HTERT RPE-1 (cell line): ENCODE data around the gene SLC12A1.
"Not testable (repeated sequence)": the region's sequence is repeated elsewhere in the genome, so short reads cannot be mapped to it uniquely, and the experiment has no call there.

ENCODE experiments used
- in situ Hi-C: fragments of 300-500 bp; cut with MboI; formaldehyde crosslinking; loops from 4 replicates; pipeline ENCODE4 v1.14.3; 2020; ENCODE audit warnings: low sequenced_read_pairs

SLC12A1 gene

DNA sequence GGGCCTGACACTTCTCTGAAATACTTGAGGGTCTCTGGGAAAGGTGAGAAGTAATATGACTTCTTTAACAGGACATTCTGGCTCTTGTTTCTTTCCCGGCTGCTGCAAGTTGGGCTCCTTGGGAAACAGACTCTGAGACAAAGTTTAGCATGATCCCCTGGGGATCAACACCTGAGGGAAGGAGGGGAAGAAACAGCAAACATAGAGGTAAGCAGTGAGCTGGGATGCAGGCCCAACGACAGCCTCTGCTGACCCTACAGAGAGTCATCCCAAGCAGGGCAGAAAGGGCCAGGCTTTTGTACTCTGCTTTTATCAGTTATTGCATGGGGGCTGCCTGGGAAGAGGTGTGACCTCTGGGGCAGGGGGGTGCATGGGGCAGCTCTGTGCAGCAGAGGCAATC lies 98.3 kb downstream of the SLC12A1 start:
- in situ Hi-C loops = no loop called here

DNA sequence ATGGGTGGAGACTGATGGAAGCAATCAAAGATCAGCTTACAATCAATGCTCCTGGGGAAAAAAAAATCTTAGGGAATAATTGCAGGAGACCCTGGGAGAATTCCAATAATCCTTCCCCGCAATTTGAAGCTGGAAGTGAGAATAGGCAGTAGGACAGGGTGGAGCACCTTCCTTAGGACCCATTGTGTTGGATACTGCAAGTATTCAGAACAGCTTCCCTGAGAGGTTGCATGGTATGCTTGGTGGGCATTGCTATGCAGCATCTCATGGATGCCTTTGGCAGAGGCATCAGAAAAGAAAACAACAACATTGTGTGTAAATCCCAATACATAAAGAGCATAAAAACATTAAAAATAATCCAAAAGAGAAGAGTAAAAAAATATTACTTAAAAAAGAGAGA lies 100.5 kb downstream of the SLC12A1 start:
- in situ Hi-C loops = no loop called here

DNA sequence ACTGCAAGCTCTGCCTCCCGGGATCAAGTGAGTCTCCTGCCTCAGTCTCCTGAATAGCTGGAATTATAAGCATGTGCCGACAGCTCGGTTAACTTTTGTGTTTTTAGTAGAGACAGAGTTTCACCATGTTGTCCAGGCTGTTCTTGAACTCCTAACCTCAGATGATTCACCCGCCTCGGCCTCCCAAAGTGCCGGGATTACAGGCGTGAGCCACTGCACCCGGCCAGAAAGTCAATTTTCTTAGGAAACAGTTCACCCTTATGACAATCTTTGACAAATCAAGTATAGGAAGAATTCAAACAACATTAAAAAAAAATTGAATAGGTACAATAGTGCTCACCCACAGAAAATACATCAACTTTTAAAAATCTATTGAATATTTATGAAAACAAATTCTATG lies 101.5 kb downstream of the SLC12A1 start:
- in situ Hi-C loops = no loop called here

DNA sequence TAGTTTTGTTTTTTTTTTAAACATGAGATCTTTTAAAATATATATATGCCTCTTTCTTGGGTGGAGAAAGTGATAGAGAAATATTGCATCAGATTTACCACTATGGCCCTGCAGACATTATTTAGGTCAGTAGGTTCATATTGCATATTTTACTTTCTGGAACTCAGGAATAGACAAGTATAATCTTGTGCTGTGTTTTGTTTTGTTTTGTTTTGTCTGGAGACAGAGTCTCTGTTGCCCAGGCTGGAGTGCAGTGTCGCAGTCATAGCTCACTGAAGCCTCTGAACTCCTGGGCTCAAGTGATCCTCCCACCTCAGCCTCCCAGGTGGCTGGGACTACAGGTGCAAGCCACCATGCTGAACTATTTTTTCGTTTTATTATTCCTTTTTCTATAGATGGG lies 103.6 kb downstream of the SLC12A1 start:
- in situ Hi-C loops = no loop called here

DNA sequence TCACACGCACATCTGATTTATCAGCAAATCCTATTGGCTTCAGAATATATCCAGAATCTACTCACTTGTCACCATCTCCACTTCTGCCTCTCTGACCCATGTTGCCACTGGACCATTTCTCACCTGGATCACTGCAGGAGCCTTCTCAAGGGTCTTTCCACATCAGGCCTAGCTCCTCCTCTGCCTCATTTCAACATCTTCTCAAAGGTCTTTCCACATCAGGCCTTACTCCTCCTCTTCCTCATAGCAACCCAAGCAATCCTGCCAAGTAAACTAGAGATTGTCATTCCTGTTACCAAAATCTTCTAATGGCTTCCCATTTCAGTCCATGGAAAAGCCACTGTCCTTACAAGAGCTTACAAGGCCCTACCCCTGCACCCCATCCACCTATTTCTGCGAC lies 107.1 kb downstream of the SLC12A1 start:
- in situ Hi-C loops = no loop called here

DNA sequence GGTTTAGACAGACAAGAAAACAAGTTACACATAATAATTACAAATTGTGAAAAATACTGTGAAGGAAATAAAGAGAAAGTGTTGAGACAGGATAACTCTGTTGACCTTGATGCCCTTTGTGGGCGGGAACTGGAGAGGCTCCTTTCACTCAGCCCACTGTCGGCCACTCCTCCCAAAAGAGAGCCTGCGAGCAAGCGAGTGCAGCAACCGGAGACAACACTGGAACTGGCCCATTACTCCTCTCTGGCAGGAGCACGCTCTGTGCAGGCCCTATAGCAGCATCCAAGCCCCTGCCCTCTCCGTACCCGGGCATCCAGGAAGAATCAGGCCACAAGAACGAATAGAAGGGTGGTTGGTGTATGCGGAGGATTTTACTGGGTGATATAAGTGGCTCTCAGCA lies 108.9 kb downstream of the SLC12A1 start:
- in situ Hi-C loops = no loop called here

DNA sequence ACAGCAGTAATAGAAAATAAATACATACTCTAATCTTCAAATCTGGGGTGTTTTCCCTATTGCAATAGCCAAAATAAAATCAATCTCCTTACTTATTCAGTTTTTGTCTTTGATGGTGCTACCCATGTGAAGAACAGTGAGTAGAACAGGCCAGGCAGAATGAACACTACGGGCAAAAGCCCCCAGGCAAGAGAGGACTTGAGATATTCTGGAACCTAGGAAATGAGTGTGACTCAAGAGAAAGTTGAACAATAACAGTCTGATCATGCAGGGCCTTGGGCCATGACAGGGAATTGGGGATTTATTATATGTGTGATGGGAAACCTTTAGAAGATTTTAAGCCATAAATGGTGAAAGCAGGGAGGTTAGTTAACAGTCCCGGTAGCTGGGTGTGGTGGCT lies 111.1 kb downstream of the SLC12A1 start:
- in situ Hi-C loops = no loop called here

DNA sequence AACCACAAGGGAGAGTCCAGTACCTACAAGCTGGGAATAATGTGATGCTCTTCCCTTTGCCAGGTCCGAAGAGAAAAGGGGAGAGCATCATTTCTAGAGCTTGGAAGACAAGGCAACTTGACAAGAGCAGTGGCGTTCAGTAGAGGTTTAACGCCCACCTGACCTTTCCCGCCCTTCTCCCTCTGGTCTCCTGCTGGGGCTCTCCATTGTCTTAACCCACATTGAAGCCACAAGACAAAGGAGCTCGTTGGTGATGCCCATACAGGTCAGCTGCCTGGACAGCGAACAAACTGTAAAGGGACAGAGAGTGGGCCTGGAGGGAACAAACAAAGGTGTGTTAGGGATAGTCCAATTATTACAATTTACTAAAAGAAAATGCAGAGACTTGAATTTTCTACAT lies 112.0 kb downstream of the SLC12A1 start:
- in situ Hi-C loops = no loop called here

DNA sequence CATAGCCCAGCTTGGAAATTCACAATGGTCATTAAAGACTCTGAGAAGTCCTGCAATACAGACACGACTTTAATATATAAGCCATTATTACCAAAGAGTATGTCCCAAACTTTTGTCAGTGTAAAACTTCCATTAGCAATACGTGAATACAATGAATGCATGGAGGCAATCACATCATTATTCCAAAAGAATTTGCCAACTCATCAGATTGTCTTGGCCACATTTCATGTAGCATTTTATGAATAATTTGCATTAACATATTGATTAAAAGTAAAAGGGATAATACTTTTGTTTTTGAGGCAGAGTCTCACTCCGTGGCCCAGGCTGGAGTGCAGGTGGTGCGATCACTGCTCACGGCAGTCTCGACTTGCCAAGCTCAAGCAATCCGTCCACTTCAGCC lies 117.2 kb downstream of the SLC12A1 start:
- in situ Hi-C loops = no loop called here

DNA sequence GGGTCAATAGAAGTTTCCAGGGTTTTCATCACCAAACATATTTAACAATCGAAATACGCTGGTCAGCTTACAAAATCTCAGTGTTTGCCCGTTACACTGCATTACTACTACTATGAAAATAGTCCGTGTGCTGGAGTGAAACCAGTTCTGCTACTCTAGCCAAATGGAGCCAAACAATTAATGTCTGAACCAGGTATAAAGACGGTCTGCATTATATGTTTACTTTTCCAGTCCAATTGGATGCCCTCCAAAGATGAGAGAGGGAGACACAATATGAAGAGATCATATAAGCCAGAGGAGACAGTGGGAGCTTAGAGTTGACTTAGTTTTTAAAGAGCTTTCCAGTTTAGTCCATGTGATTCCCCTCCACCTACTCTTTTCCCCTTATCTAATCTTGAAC lies 118.8 kb downstream of the SLC12A1 start:
- in situ Hi-C loops = no loop called here

DNA sequence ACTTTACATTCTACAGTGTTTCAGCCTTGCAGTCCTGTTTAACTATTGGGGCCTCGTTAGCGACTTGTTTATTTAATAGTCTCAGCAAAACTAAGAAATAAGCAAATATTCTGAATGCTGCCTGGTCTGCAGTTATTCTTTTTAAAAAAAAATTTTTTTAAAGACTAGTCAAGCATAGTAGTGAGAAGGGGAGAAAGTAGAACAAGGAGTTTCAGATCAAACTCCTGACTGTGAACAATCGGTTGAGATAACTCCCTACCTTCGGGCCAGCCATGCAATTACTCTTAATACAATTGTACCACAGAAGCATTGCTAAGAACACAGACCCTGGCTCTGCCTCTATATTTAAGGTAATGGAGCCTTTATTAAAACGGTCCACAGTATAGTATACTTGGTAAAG lies 119.3 kb downstream of the SLC12A1 start:
- in situ Hi-C loops = no loop called here

DNA sequence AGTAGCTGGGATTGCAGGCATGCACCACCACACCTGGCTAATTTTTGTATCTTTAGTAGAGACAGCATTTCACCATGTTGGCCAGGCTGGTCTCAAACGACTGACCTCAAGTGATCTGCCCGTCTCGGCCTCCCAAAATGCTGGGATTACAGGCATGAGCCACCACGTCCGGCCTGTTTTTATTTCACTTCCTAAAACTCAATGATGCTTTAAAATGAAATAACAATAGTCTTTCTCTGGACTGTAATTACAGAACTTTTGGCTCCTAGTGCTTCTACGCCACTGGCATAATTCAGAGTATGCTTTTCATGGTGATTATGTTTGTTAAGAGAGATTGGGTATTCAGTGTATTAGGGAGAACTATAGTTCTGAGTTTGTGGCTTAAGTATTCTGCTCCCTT lies 120.1 kb downstream of the SLC12A1 start:
- in situ Hi-C loops = not testable (repeated sequence)

DNA sequence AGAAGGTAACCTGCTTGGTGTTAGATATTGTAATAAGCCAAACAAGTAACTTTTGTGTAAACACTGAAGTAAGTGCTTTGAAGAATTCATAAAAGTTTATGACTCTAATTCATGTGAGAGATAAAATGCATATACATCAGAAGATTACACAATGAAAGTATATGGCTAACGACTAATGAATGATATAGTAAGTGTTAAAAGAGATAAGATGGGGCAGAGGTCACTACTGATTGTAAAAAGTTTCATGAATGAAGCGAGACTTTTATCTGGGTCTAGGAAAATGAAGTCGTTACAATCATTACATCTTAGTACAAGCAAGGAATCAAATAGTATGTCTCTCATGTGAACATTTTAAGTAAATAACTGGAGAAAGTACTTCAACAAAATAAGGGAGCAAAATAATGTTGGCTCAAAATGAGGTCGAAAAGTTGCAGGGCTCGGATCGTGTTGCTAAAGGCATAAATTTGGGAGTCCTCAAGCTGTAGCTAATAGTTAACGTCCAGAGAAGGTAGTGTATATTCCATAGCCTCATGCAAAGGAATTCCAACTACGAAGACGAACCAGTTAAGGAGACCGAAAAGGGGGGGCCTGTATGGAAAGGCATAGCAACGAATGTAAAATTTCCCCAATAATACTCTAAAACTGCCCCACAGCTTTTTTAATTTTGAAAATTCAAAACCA lies 124.1 kb downstream of the SLC12A1 start:
- in situ Hi-C loops = no loop called here

DNA sequence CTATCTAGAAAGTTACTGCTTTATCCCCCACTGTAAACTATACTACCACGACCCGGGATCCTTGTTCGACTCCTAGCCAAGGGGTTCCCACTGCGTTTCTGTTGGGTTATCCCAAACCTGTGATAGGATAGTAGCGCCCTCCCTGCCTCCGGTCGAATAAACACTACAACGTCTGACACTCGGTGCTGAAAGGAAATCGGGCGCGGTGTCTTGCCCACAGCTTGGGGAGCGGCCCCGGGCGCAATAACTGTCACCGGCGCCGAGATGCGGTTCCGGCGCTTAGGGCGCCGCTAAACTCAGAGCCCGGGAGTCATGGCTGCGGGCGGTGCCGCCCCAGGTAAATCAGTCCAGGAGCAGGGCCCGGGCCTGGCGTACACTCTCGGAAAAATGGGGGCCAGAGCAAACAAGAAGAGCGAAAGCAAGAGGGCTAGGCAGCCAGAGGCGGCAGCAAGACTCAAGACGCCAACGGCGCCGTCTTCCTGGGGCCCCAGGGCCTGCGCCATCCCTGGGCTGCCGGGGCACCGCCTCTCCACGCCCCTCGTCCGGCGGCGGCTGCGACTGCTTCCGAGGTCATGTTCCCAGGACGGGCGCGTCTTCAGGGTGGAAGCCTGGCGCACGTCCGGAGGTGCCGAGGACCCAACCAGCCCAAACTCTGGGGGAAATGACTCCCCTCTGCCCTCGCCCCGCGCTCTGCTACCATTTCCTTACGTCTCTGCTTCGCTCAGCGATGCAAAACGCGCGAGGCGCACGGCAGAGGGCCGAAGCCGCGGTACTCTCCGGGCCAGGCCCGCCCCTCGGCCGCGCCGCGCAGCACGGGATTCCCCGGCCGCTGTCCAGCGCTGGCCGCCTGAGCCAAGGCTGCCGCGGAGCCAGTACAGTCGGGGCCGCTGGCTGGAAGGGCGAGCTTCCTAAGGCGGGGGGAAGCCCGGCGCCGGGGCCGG lies 125.0 kb downstream of the SLC12A1 start, which contains the start of gene DUT:
Gene DUT, plus strand, starts transcription at position 575 of the 941 bp plus-strand sequence. Its CDS starts 87 bp downstream, at position 662.
- in situ Hi-C loops = no loop called here

DNA sequence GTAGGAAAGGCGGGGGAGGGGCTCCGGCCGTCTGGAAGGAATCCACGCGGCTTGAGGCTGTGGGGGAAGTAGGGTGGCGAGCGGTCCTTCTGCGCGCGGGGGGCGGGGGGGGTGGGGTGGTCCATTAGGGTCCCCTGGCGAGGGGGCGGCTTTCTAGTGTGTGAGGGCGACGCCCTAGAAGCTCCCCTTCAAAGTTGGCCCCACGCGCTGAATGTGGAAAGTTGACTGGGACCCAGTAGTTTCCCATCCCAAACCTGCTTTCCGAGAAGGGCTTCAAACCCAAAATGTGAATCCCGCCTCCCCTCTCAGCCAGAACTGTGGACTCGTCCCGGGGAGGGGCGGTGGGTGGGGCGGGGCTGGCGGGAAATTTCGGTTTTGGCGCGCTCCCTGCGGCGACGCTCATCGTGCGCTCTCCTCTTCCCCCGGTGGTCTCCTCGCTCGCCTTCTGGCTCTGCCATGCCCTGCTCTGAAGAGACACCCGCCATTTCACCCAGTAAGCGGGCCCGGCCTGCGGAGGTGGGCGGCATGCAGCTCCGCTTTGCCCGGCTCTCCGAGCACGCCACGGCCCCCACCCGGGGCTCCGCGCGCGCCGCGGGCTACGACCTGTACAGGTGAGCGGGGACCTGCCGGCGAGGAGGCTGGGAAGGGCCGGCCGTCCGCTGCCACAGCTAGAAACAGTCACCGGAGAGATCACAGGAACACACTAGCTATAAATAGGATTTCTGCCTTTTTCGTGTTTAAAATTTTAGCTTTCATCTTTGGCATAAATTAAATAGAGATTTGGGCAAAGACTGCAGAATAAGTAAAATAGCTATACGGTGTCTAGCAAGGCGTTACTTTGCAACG lies 125.9 kb downstream of the SLC12A1 start:
- in situ Hi-C loops = no loop called here

DNA sequence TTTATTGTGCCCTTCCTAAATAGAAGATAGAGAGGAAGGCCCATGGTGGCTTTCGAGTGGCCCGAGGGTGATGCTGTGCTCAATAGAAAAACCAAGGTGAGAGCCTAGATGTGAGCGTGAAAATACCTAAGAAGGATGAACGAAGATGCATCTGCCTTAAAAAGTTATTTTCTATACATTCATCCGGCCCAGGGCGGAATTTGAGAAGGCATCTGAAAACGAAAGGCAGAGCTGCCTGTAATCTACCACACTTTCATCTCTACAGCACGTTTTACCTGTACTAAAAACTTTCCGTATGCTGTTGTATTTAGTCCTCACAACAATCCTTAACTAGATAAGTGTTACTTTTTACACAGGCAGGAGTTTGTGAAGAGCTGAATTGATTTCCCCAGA lies 126.5 kb downstream of the SLC12A1 start:
- in situ Hi-C loops = no loop called here

DNA sequence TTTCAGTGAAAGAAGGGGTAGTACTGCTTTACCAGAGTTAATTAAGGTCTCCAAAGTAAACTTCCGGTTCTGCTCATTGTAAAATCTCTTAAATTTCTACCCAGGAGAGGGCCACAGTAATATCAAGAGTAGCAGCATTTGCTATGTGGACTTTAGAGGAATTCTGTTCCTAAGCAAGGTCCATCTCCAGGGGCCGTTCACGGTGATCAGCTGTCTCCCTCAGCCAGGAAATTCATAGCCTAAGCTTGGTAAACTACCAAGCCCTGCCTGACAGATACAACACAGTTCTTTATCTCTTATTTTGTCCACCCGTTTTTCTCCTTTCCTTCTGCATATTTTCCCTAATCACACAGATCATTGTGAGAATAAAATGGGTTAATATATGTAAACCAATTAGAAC lies 127.4 kb downstream of the SLC12A1 start:
- in situ Hi-C loops = no loop called here

DNA sequence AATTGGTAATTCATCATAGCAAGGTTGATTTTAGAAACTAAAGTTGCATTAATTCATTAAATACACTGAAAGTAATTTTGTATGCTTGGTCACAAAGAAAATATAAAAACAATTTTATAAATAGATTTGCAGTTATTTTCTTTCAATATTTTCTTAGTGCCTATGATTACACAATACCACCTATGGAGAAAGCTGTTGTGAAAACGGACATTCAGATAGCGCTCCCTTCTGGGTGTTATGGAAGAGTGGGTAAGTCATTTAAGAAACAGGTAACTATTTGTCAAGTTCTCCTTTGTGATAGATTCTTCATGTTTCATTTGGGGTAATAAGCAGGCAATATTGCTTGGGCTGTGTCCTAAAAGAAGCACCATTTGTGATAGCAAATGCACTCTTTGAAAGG lies 128.2 kb downstream of the SLC12A1 start:
- in situ Hi-C loops = no loop called here

DNA sequence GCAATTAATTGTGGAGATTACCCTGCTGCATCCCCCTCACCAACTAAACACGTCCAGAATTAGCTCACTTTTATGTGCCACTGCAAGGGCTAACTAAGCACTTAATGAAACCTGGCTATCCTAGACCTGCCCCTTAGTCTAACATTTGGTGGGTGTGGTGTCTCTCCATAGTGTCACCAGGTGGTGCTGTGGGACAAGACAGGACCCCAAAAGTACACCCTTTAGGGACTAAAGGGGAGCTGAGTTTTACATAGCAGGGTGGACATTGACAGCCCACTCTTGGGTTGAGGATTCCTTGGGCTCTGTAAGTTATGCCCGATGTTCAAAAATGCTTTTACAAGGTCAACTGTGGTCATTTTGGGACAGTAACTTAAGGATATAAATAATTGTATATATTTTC lies 130.8 kb downstream of the SLC12A1 start:
- in situ Hi-C loops = no loop called here

DNA sequence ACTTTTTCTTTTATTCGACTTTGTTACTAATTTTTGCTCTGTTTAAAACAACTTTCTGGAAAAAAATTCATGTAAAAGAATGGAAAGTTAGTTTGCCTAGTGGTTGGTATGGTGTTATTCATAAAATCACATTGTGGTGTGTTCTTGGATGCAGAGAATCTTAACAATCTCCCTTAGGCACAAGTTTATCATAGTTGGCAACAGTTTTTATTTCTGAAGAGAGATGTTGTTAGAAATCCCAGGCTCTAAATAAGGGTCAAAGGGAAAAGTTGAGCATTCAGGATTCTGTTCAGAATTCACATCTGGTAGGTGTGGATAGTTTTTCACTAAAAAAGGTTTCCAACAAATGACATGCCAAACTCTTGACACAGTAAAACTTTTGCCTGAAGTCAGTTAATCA lies 131.5 kb downstream of the SLC12A1 start:
- in situ Hi-C loops = no loop called here

DNA sequence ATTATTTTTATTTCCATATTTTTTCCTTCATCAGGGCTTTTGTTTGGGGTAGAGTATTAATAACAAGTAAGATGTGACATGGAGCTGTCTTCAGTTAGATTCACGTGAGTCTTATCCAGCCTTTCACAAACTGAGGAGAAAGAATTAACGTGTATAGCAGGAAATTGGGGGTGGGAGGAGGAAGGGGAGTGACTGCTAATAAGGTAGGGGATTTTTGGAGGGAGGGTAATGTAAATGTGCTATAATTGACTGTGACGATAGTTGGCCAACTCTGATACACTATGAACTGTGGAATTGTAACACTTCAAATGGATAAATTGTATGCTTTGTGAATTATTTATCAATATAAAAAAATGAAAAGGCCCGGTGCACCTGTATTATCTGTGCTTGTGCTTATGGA lies 134.0 kb downstream of the SLC12A1 start:
- in situ Hi-C loops = no loop called here
